GM12872 (cell line): ENCODE measurements around the gene ATP6V1B1.

Experiments used
- CTCF ChIP-seq: IDR thresholded peaks from 3 replicates; pipeline ENCODE4 v1.5.1; 2011; ENCODE audit warnings: low read depth, mild to moderate bottlenecking, low read length, moderate library complexity; ENCODE audit not compliant: insufficient read depth

ATP6V1B1 gene

GRCh38 chr2:70890469-70891065, 45.1 kb upstream of the ATP6V1B1 start:
- TF ChIP-seq CTCF = no peak

GRCh38 chr2:70891572-70892357, 43.9 kb upstream of the ATP6V1B1 start:
- TF ChIP-seq CTCF = no peak

- no peak for TF ChIP-seq CTCF
Measured at GRCh38 chr2:70892750-70893149, 43.0 kb upstream of the ATP6V1B1 start.

GRCh38 chr2:70893186-70893585, 42.5 kb upstream of the ATP6V1B1 start:
- no peak for TF ChIP-seq CTCF

GRCh38 chr2:70894765-70895164, 40.9 kb upstream of the ATP6V1B1 start:
- TF ChIP-seq CTCF = no peak

- no peak for TF ChIP-seq CTCF
Measured at GRCh38 chr2:70895249-70895648, 40.5 kb upstream of the ATP6V1B1 start.

GRCh38 chr2:70895998-70896764, 39.5 kb upstream of the ATP6V1B1 start:
- TF ChIP-seq CTCF = no peak
